LoVo (cell line): ENCODE measurements around the gene USP19.
A peak's percentile ranks its signal among the peaks of the same experiment; 100 is the strongest.

Experiments used
- DNase-seq: peaks from one replicate; pipeline ENCODE4 v3.0.0-alpha.2; 2016; ENCODE audit warnings: low spot score

USP19 gene

DNA sequence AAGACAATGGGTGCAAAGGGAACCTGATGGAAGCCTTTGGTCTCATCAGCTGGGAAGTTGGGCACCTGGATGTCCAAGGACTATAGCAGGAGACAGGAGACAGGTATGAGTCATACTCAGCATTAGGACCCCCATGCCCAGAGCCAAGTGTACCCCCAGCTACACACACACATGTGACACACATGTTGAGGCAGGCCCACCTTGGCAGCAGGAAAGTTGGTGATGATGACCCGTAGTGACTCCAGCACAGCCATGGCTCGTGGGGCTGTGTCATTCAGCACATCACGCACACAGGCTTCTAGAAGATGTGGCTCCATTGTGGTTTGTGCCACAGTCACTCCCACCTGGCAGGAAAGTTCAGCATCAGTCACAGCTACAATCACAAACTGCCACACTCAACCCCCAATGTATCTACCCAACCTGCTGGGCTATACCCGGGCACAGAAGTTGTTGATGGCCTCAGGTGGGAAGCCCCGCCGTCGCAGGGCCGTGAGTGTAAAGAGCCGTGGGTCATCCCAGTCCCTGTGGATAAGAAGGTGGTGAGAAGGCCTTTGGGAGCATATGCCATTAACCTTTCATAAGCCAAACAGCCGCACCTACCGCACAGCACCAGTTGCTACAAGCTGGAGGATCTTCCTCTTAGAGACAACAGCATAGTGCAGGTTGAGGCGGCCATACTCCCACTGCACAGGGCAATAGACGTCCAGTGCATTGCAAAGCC is 21.6 kb downstream of the USP19 start:
- DNase-seq: no peak

DNA sequence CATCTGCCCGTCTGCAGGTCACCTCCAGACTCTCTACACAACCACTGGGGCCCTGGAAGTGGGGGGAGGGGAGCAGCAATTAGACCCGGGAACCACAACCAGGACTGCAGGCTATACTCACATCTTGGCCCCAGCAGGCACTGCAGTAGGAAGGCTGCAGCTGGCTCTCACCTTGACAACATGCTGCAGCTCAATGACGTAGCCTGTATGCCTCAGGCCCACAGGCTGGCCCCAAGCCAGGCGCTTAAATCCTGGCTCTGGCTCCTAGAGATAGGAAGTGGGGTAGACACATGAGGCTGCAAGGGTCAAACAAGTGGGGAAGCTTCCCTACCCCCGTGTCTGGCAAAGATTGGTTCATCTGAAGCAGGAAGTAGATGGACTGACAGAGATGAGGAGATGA is 22.2 kb downstream of the USP19 start:
- DNase-seq: no peak

DNA sequence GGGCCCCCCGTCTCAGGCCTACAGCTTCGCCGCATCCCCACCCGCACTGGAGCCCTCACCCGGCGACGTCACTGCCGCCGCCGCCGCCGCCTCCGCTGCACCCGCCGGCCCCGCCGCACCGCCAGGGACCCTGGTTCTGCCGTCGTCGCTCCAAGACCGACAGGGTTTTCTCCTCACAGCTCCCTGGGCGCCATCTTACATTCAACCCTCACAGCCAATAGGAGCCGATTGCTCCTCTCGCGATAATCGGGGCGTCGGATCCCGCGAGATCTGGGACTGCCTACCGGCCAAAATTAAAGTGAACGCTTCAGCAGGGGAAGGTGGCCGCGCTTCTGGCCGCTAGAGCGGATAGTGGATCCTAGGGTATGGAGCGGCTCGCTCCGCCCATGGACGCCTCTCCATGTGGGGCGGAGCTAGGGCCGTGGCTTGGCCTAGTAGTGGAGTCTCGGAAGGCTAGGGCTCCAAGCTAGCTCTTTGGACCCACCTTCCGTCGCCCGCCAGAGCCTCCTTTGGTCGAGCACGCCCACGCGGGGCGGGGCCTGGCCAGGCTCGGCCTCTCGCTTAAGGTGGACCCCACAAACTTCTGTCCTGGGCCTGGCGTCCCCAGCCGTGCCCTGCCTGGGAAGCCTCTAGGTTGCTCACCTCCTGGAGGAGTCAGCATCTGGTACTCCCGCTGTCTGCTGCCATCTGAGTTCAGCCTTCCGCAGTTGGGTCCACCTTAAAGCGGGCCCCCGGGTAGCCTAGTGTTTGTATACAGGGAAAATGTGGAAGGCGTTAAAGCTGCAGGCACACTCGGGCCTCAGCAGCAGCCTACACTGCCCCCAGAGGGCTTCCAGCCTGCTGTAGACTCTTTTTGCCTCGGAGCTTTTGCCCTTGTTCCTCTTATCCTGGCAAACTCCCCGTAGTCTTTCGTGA is 26.5 kb downstream of the USP19 start, which contains the start of gene QRICH1:
QRICH1 (minus strand) TSS at position 219 of the 915 bp plus-strand sequence. CDS start 17,054 bp downstream, outside the sequence.
- peak; percentile 97 for DNase-seq

DNA sequence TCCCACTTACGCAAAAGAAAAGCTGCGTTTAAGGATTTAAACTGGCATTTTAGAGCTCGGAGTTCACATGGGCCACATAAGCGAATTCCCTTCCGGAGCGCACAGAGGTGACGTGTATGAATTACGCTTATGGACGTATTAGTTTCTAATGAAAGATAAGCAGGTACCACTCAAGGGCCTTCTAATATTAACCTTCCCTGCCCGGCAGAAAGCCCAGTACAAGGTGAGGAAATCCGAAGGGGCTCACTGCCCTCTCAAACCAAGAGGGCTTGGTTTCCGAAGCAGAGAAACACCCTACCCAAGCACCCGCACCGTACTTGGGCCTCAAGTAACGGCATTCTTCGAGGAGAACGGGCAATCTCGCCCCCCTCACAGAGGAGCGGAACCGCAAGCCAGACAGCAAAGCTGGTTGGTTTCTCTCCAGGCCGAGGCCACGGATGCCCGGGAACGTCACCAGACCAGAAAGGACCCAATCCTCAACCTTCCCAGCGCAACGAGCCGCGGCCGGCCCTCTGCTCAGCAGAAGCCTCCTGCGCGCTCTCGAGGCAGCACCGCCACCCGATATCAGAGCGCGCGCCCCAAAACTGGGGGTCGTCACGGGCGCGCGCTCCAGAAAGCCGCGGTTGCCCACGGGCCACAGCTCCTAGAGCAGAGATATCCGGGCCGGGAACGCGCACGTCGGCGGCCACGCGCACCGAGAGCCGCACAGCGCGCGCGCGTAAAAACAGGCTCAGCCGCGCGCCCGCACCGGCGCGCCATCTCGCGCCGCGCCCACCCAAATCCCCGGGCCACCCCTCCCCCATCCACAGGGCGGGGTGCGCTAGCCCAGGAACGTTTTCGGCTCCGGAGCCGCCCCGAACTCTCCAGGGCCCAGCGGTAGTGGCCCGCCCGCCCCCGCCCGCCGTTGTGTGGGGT is 27.4 kb downstream of the USP19 start:
- peak; percentile 62 for DNase-seq

DNA sequence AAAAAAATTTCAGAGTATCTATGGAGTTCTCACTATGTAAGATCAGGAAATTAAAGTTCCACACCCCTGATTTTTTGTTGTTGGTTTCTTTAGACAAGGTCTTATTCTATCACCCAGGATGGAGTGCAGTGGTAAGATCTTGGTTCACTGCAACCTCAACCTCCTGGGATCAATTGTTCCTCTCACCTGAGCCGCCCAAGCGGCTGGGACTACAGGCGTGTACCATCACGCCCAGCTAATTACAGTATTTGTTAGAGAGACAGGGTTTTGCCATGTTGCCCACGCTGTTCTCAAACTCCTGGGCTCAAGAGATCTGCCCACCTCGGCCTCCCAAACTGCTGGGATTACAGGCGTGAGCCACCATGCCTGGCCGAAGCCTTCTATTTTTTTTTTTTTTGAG is 39.2 kb downstream of the USP19 start:
- DNase-seq: no peak

DNA sequence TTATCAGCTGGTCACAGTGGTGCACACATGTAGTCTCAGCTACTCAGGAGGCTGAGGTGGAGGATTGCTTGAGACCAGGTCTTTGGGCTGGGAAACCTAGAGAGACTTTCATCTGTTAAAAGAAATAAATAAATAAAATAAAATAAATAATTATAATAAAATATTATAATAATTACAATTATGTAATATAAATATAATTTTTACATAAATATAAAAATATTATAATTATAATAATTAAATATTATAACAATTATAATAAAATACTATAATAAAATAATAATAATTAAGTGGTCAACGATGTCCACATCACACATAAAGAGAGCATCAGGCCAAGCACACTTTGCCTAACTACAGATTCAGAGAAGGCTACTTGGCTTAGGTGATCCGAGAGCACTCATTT is 41.4 kb downstream of the USP19 start:
- DNase-seq: no peak

DNA sequence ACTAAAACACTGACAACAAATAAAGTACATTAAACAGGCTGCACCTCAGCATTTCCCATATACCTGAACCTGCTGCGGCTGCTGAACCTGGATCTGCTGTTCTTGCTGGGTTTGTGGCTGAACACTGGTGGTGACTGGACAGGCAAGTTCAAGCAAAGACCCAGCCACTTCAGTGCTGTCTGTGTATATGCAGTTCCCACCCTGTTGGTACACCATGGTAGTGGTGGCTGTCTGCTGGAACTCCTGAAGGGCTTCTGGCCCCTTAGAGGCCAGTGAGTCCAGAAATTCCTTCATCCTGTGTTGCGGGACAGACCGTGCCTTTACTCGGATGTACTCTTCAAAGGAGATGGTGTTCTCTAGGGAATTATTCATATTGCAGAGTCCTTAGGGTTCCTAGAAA is 44.0 kb downstream of the USP19 start:
- DNase-seq: no peak

DNA sequence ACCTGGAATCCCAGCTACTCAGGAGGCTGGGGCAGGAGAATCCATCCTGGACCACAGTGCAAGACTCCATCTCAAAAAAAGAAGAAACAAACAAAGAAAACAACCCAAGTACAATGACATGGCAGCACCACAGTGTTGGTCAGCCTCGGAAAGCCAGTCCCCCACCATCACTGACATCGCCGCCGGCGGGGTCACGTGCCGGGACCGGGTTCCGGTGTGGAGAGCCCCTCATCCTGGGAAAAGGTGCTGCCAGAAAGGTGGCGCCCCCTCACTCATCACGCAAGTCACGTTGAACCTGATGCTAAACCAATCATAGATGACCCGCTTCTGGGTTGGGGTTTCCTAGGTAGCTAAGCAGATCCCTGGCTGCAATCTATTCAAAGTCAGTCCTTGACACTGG is 44.5 kb downstream of the USP19 start:
- DNase-seq: no peak
